PC-3 (cell line): ENCODE measurements around the gene OPA3. TPM values are rescaled to one million over a fixed set of nuclear protein-coding genes. Genes with fewer than 3 reads are reported as not detected.

Experiments
- ATAC-seq: fragments of 200-7000 bp; cut with Tn5 transposase; 2 replicates; pipeline ENCODE4 v1.9.1; 2020; ENCODE audit warnings: mild to moderate bottlenecking, moderate library complexity
- BruUV-seq: library from RNA; stranded (reverse); fragments of 400-500 nt; replicated peaks from 2 replicates; lab custom pipeline; 2021; lab: Mats Ljungman, UMichigan
- CTCF ChIA-PET: fragments of 300-600 bp; sonication (Branson Sonifier 250); formaldehyde crosslinking; loops from one replicate; lab custom pipeline; 2022; ENCODE audit warnings: antibody characterized with exemption; lab: Charles Lee
- POLR2A ChIA-PET: fragments of 300-600 bp; sonication (Branson Sonifier 250); formaldehyde crosslinking; loops from one replicate; lab custom pipeline; 2022; ENCODE audit warnings: antibody characterized with exemption; ENCODE audit not compliant: unreplicated experiment; lab: Charles Lee
- DNase-seq: peaks from one replicate; pipeline ENCODE4 v3.0.0-alpha.2; 2015
- H2AFZ ChIP-seq: fragments of 300-600 bp; sonication (generic); 2 replicates; pipeline ENCODE4 v1.6.0; 2016; ENCODE audit warnings: antibody characterized with exemption, low read length
- H3F3A ChIP-seq: fragments of 300-600 bp; sonication (generic); one replicate; pipeline ENCODE4 v1.6.0; 2017; ENCODE audit warnings: antibody characterized with exemption, low read length, control low read depth, mild to moderate bottlenecking; ENCODE audit not compliant: unreplicated experiment
- H3K27ac ChIP-seq: fragments of 300-600 bp; sonication (generic); 2 replicates; pipeline ENCODE4 v1.5.1; 2016; ENCODE audit warnings: mild to moderate bottlenecking, low read length
- H3K27me3 ChIP-seq: fragments of 300-600 bp; sonication (generic); 2 replicates; pipeline ENCODE4 v1.6.1; 2016; ENCODE audit warnings: low read length, mixed read lengths
- H3K36me3 ChIP-seq: fragments of 300-600 bp; sonication (generic); 2 replicates; pipeline ENCODE4 v1.6.1; 2016; ENCODE audit warnings: low read depth, mixed run types, low read length, mixed read lengths
- H3K4me1 ChIP-seq: fragments of 300-600 bp; sonication (generic); 2 replicates; pipeline ENCODE4 v1.5.1; 2016; ENCODE audit warnings: low read length; ENCODE audit not compliant: insufficient read depth
- H3K4me2 ChIP-seq: fragments of 300-600 bp; sonication (generic); 2 replicates; pipeline ENCODE4 v1.6.0; 2016; ENCODE audit warnings: low read length
- H3K4me3 ChIP-seq: fragments of 300-600 bp; sonication (generic); 2 replicates; pipeline ENCODE4 v1.5.1; 2016; ENCODE audit warnings: mild to moderate bottlenecking, low read length, mixed read lengths
- H3K79me2 ChIP-seq: fragments of 300-600 bp; sonication (generic); 2 replicates; pipeline ENCODE4 v1.6.1; 2017; ENCODE audit warnings: low read length, mixed read lengths
- H3K9ac ChIP-seq: fragments of 300-600 bp; sonication (generic); 2 replicates; pipeline ENCODE4 v1.6.0; 2016; ENCODE audit warnings: mild to moderate bottlenecking, low read length
- H3K9me2 ChIP-seq: fragments of 300-600 bp; sonication (generic); replicated peaks from 2 replicates; pipeline ENCODE4 v1.6.1; 2016; ENCODE audit warnings: mixed run types, low read length, mixed read lengths
- H3K9me3 ChIP-seq: fragments of 300-600 bp; sonication (generic); 2 replicates; pipeline ENCODE4 v1.6.1; 2016; ENCODE audit warnings: low read length, mixed read lengths
- H4K20me1 ChIP-seq: fragments of 300-600 bp; sonication (generic); 2 replicates; pipeline ENCODE4 v1.6.1; 2016; ENCODE audit warnings: low read length, mixed read lengths
- CTCF ChIP-seq: fragments of 300-600 bp; sonication (generic); conservative IDR thresholded peaks from 2 replicates; pipeline ENCODE4 v1.5.1; 2017; ENCODE audit warnings: antibody characterized with exemption, low read depth, mild to moderate bottlenecking, low read length
- EZH2 ChIP-seq: fragments of 300-600 bp; sonication (generic); IDR thresholded peaks from one replicate; pipeline ENCODE4 v1.6.1; 2017; ENCODE audit warnings: antibody characterized with exemption, mild to moderate bottlenecking, low read length; ENCODE audit not compliant: unreplicated experiment
- EZH2phosphoT487 ChIP-seq: fragments of 300-600 bp; sonication (generic); IDR thresholded peaks from 2 replicates; pipeline ENCODE4 v1.6.1; 2018; ENCODE audit warnings: mild to moderate bottlenecking, antibody characterized with exemption, low read length, borderline replicate concordance
- intact Hi-C: fragments of 100-400 bp; cut with micrococcal nuclease; formaldehyde crosslinking; loops from 2 replicates; pipeline ENCODE4 v1.9.0; 2023
- total RNA-seq: library from RNA; depleted of rRNA; stranded (reverse); fragments of >200 nt; gene quantifications from 2 replicates; pipeline ENCODE4 v1.2.3, GENCODE V29; 2014

The OPA3 gene
- total RNA-seq, 1 experiment from 2014 or later: 9.4 TPM

- no peak for TF ChIP-seq EZH2phosphoT487
- TF ChIP-seq EZH2: no peak
- TF ChIP-seq CTCF: no peak
- no peaks in the 10 kb centered on the region for H3K9me3 ChIP-seq
- ChIA-PET CTCF (no interaction called here), POLR2A (no interaction called here)
- H2AFZ ChIP-seq: no peak overlapping the region
- BruUV-seq: no TSS peak
- H3F3A ChIP-seq: no peaks in the 10 kb centered on the region
- intact Hi-C loops: no loop called here
- DNase-seq: no peak
- no peak overlapping the region for H3K4me3 ChIP-seq
- no peak overlapping the region for H3K9ac ChIP-seq
- no peak overlapping the region for H3K4me2 ChIP-seq
- no peaks in the 10 kb centered on the region for H3K27me3 ChIP-seq
- H3K36me3 ChIP-seq: no peaks in the 10 kb centered on the region; the same call in 1 of the 2 replicates
- H3K27ac ChIP-seq: peak overlapping the region; percentile 16; the same call in 1 of the 2 replicates
- H3K9me2 ChIP-seq: no peaks in the 10 kb centered on the region
- peaks cover 8% of the 10 kb centered on the region for H4K20me1 ChIP-seq
- peaks cover 19% of the 10 kb centered on the region for H3K4me1 ChIP-seq
- no peak for ATAC-seq
- peaks cover 61% of the 10 kb centered on the region for H3K79me2 ChIP-seq
These were observed 69.4 kb downstream of the OPA3 start for GRCh38 chr19:45515081-45515624.

GRCh38 chr19:45514376-45515051, 70.1 kb downstream of the OPA3 start:
- H4K20me1 ChIP-seq: peaks cover 11% of the 10 kb centered on the region
- no peaks in the 10 kb centered on the region for H3K27me3 ChIP-seq
- ChIA-PET CTCF (no interaction called here), POLR2A (no interaction called here)
- H3K27ac ChIP-seq: peak overlapping the region; percentile 16
- peak; percentile 77 for ATAC-seq
- H3K4me1 ChIP-seq: peaks cover 24% of the 10 kb centered on the region
- no peaks in the 10 kb centered on the region; the same call in 1 of the 2 replicates for H3K36me3 ChIP-seq
- intact Hi-C loops: no loop called here
- DNase-seq: no peak
- no peak overlapping the region for H3K4me3 ChIP-seq
- H3K9me3 ChIP-seq: no peaks in the 10 kb centered on the region
- no peaks in the 10 kb centered on the region for H3K9me2 ChIP-seq
- H3K4me2 ChIP-seq: peak overlapping the region; percentile 28; the same call in 1 of the 2 replicates
- BruUV-seq: no TSS peak
- peaks cover 67% of the 10 kb centered on the region for H3K79me2 ChIP-seq
- no peak for TF ChIP-seq EZH2
- no peak for TF ChIP-seq EZH2phosphoT487
- no peak for TF ChIP-seq CTCF
- H2AFZ ChIP-seq: no peak overlapping the region
- H3K9ac ChIP-seq: no peak overlapping the region
- no peaks in the 10 kb centered on the region for H3F3A ChIP-seq

GRCh38 chr19:45512881-45513483, 71.6 kb downstream of the OPA3 start:
- TF ChIP-seq EZH2 (no peak), EZH2phosphoT487 (no peak), CTCF (no peak)
- intact Hi-C loops: no loop called here
- ChIA-PET POLR2A (no interaction called here), CTCF (no interaction called here)
- Histone ChIP-seq H2AFZ (no peak overlapping the region), H3K4me3 (no peak overlapping the region), H3K9me3 (no peaks in the 10 kb centered on the region), H3K36me3 (no peaks in the 10 kb centered on the region; the same call in 1 of the 2 replicates), H3K4me1 (peaks cover 22% of the 10 kb centered on the region), H3K4me2 (no peak overlapping the region), H3K79me2 (peaks cover 83% of the 10 kb centered on the region), H3K9me2 (no peaks in the 10 kb centered on the region), H3K27ac (no peak overlapping the region), H4K20me1 (peaks cover 16% of the 10 kb centered on the region), H3K27me3 (no peaks in the 10 kb centered on the region), H3K9ac (no peak overlapping the region), H3F3A (no peaks in the 10 kb centered on the region)
- BruUV-seq: no TSS peak
- DNase-seq (no peak), ATAC-seq (no peak)
